Nucleus accumbens (tissue), 56 donors: ENCODE data around the gene DPCD.
A peak's percentile ranks its signal among the peaks of the same experiment; 100 is the strongest.

Experiments used
- DNase-seq, 56 donors: peaks; one replicate each; lab custom pipeline; 2025; lab: John Stamatoyannopoulos, UW

Gene DPCD

DNA sequence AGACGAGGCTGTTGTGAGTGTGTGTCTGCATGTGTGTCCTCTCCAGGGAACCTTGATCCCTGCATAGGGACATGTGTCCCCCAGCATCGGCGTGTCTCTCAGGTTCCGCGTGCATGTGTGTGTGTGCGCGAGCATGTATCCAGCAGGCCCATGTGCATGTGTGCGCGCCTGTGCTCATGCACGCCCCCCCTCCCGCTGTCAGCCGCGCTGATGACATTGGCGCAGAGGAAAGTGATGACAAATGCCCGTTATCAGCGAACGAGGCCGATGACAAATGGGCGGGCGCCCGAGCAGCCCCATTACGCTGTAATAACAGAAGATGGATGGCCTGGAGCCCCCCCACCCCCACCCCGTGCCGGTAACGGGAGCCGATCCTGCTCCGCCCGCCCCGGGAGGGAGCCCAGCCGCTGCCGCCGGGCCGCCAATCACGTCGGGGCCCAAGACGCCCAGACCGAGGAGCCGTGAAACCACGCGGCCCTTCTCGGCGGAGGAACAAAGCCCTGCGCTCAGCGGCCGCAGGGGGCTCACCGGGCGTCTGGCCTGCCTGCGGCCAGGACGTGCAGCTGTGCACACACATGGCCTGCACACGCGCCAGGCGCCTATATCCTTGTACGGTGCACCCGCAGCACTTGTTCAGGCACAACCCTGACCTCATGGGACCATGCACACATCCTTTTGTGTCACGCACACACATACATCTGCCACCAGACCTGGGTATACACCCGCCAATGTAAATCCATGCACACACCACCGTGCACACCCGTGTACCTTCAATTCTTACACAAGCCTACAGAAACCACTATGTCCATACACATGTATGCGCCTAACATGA is 21.6 kb upstream of the DPCD start:
- peak in 25 of 56 donors; percentile 11 to 64 (median 35) for DNase-seq

DNA sequence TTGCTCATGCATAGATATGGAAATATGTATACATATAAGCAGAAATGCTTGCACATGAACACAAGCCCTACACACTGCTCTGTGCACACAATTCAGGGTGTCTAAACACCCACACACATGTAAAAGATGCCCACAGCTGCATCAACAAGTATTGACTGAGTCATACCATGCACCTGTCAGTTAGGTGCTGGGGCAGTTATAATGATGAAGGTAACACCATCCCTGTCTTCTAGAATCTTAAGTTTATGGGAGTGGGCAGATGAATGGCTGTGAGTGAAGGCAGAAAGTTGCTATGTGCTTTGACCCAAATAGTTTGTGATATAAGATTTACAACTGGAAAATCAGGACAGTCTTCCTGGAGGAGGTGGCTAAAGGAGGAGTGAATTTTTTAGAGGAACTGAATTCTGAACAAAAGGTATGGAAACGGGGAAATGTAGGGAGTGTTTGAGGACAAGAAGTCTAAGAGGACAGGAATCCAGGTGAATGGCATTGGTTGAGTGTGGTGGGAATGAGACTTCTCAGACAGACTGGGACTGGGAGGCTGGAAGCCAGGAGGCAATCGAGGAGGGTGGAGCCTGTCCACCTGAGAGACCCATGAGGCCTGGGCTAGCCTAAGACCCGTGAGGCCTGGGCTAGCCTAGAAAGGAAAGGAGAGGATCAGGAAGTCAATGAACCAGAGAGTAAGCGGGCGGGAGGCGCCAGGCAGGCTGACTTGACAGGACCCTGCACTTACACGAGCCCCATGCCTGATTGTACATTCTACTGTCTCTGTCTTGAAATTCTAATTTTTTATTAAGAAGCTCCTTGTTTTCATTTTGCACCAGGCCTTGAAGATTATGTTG is 20.7 kb upstream of the DPCD start:
- DNase-seq = no peak

DNA sequence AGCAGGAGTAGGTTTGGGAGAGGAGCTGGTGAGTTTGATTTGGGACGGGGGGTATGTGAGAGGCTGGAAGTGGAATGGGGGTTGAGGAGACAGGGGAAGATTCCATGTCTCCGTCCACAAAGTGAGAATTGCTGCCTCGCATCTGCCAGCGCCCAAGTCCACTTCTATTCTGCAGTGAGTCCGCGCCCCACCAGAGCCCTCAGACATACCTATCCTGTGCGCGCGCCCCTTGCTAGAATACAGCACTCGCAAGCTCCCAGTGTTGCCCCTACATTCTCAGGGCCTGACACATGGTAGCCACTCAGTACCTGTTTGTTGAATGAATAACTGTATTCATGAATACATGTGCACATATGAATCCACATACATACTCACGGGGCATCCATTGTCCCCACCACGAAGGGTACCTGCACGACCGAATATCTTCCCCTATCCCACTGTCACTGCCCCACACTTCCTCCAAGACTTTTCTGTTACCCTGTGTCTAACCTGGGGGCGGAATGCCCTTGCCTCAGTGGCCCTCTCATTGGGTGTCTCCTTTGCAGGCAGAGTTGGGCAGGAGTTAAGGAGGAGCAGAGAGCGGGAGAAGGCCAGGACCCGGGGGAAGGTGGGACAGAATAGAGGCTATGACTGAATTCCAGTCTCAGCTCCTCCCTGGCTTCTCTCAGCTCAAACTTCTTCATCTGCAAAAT is 19.9 kb upstream of the DPCD start:
- DNase-seq = no peak

DNA sequence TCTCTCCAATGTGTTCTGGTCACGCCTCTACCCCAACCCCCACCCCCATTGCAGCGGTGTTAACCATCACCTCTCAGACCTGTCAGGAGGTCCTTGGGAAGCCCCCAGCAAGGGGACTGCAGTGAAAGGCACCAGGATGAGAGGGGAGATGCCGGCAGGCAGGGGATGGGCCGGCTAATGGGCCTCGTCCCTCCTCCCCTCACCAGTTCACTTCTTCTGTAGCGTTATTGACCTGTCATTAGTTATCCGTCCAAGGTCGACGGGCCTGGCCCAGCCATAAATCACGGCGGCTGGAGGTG is 18.8 kb upstream of the DPCD start:
- no peak for DNase-seq

GRCh38 chr10:101569622-101570427 is 18.3 kb upstream of the DPCD start:
- DNase-seq = peak in 45 of 56 donors; percentile 16 to 86 (median 56)

- peak in 12 of 56 donors; percentile 22 to 65 (median 43) for DNase-seq
Observed at GRCh38 chr10:101570428-101571270, 17.5 kb upstream of the DPCD start.

GRCh38 chr10:101571271-101571925 is 16.7 kb upstream of the DPCD start:
- DNase-seq = peak in 1 of 56 donors; percentile 5

DNA sequence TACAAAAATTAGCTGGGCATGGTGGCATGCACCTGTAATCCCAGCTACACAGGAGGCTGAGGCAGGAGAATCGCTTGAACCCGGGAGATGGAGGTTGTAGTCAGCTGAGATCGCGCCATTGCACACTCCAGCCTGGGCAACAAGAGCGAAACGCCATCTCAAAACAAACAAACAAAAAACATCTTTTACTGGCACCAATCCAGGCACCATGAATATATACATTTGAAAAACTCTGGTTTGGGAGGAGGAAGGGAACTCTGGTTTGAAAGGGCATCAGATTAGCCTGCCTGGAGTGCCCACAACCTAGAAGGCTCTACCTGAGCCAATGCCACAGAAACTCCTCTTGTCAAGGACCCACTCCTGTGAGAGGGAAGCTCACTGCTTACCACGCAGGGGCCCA is 16.0 kb upstream of the DPCD start:
- no peak for DNase-seq

DNA sequence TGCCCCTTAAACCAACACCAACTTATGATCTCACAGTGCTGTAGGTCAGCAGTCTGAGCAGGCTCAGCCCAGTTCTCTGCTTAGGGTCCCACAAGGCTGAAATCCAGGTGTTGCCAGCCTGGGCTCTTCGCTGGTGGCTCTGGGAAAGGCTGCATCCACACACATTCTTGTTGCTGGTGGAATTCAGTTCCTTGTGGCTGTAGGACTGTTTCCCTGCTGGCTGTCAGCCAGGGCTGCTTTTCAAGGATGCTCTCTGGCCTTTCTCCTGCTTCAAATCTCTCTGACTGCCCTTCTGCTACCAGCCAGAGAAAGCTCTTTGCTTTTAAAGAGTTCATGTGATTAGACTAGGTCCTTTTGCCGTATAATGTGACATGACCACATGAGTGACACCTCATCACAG is 15.3 kb upstream of the DPCD start:
- DNase-seq = no peak

DNA sequence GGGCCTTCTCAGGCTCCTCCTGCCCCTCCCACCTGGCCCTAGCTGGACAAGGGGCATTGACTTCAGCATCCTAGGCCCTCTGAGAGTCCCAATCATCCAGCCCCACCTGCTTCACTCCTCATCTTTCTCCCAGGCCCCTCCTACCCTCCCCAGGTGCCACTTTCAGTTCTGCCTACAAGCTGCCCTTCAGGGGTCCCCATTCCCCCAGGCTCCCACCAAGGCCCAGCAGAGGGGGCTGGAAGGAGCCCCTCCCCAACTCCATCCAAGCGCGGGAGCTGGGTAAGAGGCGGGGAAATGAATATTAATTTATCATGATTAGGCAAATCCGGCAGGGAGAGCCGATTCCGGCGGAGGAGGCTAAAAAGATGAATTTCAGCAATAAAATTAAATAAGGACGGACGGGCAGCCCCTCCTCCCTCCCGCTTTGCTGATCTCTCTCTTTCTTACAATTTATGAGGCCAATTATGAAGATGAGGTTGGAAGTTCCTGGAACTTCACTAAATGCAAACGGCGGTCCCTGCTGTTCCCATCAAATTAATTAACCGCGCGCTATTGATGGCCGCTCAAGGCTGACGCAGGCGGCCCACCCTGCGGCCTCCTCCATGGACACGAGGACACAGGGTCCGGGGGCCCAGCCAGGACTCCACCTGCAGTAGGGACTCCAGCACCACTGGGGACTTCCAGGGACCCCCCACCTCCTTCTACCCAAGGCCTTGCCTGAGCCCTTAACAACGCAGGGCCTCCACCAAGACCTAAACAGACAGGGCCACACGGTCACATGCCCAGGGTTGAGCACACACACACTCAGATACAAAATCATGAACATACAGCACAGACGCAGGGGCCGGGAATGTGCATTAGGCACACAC is 14.0 kb upstream of the DPCD start:
- peak in 1 of 56 donors; percentile 37 for DNase-seq

GRCh38 chr10:101575091-101575490 is 13.0 kb upstream of the DPCD start:
- no peak for DNase-seq

GRCh38 chr10:101575580-101576210 is 12.4 kb upstream of the DPCD start:
- DNase-seq = no peak

DNA sequence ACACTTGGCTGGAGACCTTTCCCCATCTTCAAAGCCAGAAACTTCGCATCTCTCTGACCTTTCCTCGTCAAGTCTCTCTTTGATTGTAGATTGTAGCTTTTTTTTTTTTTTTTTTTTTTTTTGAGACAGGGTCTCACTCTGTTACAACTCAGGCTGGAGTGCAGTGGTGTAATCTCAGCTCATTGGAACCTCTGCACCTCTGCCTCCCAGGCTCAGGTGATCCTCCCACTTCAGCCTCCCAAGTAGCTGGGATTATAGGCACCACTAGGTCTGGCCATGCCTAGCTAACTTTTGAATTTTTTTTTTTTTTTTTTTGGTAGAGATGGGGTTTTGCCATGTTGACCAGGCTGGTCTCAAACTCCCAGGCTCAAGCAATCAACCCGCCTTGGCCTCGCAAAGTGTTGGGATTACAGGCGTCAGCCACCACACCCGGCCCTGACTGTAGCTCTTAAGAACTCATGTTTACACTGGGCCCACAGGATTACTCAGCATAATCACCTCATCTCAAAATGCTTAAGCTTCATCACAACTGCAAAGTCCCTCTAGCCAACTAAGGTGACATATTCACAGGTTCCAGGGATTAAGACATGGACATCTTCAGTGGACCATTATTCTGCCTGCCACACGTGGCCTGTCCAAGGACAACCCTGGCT is 11.8 kb upstream of the DPCD start:
- no peak for DNase-seq

GRCh38 chr10:101577121-101577871 is 10.8 kb upstream of the DPCD start:
- no peak for DNase-seq

DNA sequence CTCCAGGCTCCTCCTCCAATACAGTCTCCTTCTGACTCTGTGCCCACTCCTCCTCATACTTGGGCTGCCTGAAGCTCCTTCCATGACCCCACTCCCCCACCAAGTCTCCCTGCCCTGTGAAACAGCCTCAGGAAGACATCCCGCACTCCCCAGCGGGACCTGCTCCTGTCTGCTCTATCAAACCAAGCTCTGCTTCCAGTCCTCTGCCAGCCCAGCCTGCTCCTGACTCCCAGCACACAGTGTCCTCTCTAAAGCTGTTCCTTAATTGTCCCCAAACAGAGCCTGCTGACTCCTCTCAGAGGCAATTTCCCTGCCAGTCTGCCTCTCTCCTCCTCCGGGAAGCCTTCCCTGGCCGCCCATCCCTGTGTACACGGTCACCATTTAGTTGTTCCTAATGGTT is 9.9 kb upstream of the DPCD start:
- no peak for DNase-seq
